NCI-H2081 treated with DMSO at 0.1 percent for 48 hours (cell line): ENCODE measurements around the gene TBL1X.
"Not testable (repeated sequence)": the region's sequence is repeated elsewhere in the genome, so short reads cannot be mapped to it uniquely, and the experiment has no call there.

ENCODE experiments used
- DNase-seq: peaks from one replicate; lab custom pipeline; 2025; lab: John Stamatoyannopoulos, UW

Gene TBL1X

GRCh38 chrX:9464435-9465371, at the start of gene TBL1X:
Gene TBL1X, plus strand, starts transcription at chrX:9465058. Its CDS starts 188,529 bp downstream, at chrX:9653587.
- DNase-seq: peak; percentile 3

GRCh38 chrX:9416562-9417348, 48.1 kb upstream of the TBL1X start:
- no peak for DNase-seq

- DNase-seq: no peak
Measured at GRCh38 chrX:9418262-9418661, 46.6 kb upstream of the TBL1X start.

GRCh38 chrX:9420275-9421265, 44.3 kb upstream of the TBL1X start:
- DNase-seq: peak; percentile 62

- no peak for DNase-seq
Measured at GRCh38 chrX:9429767-9430166, 35.1 kb upstream of the TBL1X start.

GRCh38 chrX:9430346-9430921, 34.4 kb upstream of the TBL1X start:
- DNase-seq: no peak

- DNase-seq: no peak
Measured at GRCh38 chrX:9431281-9431680, 33.6 kb upstream of the TBL1X start.

GRCh38 chrX:9433596-9433995, 31.3 kb upstream of the TBL1X start:
- no peak for DNase-seq

- no peak for DNase-seq
Measured at GRCh38 chrX:9434051-9434550, 30.8 kb upstream of the TBL1X start.

GRCh38 chrX:9435086-9435485, 29.8 kb upstream of the TBL1X start:
- not testable (repeated sequence) for DNase-seq

GRCh38 chrX:9436812-9437211, 28.0 kb upstream of the TBL1X start:
- no peak for DNase-seq

GRCh38 chrX:9438933-9439494, 25.8 kb upstream of the TBL1X start:
- DNase-seq: no peak

- no peak for DNase-seq
Measured at GRCh38 chrX:9440116-9440844, 24.6 kb upstream of the TBL1X start.

GRCh38 chrX:9442056-9442455, 22.8 kb upstream of the TBL1X start:
- DNase-seq: no peak

- DNase-seq: no peak
Measured at GRCh38 chrX:9443327-9443726, 21.5 kb upstream of the TBL1X start.

- no peak for DNase-seq
Measured at GRCh38 chrX:9447906-9448305, 17.0 kb upstream of the TBL1X start.

- no peak for DNase-seq
Measured at GRCh38 chrX:9456250-9457074, 8.4 kb upstream of the TBL1X start.

GRCh38 chrX:9458034-9458433, 6.8 kb upstream of the TBL1X start:
- DNase-seq: not testable (repeated sequence)

GRCh38 chrX:9458516-9459078, 6.3 kb upstream of the TBL1X start:
- DNase-seq: no peak
